Globus pallidus (tissue), 1 donor: ENCODE data around the gene C6orf62.
"Not testable (repeated sequence)": the region's sequence is repeated elsewhere in the genome, so short reads cannot be mapped to it uniquely, and the experiment has no call there.

Experiments
- DNase-seq: peaks from one replicate; pipeline ENCODE4 v3.0.0-alpha.2; 2015; ENCODE audit warnings: low spot score

Gene C6orf62

DNA sequence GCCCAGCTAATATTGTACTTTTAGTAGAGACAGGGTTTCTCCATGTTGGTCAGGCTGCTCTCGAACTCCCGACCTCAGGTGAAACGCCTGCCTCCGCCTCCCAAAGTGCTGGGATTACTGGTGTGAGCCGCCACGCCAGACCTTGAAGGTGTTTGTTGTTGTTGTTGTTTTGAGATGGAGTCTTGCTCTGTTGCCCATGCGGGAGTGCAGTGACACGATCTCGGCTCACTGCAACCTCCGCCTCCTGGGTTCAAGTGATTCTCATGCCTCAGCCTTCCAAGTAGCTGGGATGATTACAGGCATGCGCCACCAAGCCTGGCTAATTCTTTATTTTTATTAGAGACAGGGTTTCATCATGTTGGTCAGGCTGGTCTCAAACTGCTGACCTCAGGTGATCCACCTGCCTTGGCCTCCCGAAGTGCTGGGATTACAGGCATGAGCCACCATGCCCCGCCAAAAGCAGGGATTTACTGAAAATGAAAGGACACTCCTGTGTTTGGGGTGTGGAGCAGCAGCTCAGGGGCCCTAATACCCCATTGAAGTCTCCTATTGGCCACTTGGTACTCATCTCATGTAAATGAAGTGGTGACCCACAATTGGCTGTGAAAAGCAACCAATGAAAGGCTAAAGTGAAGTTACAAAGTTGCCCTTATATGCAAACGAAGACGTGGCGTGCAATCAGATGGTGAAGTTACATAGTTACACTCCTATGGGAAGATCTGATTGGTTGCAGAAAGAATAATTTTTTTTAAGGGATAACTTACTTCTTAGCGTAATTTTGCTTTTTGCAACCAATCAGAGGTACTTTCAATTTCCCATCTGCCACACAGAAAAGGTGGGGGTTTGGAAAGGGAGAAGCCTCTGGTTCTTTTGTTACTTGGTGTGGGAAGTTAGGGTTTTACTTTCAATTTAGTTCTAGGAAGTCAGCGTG, 50.6 kb downstream of the C6orf62 start:
- DNase-seq, result peak; percentile 16

DNA sequence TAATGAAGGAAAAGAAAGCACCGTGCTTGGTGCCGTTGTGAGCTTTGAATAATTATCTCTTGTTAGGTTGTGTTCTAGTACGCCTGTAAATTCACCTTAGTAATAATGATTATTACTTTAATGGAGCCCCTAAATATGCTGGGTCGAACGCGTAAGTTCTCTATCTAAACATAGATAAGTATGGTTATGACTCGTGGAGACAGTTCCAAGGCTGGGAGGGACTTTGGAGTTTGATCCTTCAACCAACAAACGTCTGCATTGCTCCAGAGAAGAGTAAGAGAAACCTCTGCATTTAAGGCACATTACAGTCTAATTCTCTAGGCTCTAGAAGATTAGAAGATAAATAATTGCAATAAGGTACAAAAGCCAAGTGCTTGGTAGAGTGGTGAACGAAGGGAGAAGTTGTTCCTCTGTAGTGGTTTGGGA, 51.6 kb downstream of the C6orf62 start:
- peak; percentile 18 for DNase-seq

DNA sequence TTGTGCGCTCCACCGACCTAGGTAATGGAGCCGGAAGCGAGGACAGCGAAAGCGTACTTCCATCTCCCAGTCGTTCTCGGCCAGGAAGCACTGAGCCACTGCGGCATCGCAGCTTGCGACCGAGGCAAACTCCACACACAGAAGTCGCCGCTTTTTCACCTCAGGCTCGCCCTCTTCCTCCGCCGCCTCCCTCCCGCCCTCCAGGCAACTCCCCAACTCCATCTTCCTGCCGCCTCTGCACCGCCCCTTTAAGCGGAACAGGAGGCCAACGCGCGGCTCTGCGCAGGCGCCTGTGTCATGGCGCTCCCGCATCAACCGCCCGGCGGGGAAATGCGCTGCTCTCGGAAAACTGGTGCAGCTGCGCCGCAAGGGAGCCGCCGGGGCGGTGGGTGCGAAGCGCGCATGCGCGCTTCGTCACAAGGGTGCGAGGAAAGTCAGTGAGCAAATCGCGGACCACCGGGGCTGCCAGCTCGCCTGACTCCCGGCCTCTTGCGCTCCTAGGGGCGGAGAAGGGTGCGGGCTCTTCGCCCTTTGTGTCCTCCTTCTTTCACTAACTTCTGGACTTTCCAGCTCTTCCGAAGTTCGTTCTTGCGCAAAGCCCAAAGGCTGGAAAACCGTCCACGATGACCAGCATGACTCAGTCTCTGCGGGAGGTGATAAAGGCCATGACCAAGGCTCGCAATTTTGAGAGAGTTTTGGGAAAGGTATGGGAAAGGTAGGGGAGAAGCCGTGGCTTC, 52.1 kb downstream of the C6orf62 start, which contains the start of the genes ACOT13 and TDP2:
Gene ACOT13, plus strand, starts transcription at position 437 of the 737 bp plus-strand sequence. Its CDS starts 187 bp downstream, at position 624.
Gene TDP2, minus strand, starts transcription at position 259 of the 737 bp plus-strand sequence. Its CDS starts 37 bp downstream, at position 222.
- DNase-seq, result peak; percentile 94

DNA sequence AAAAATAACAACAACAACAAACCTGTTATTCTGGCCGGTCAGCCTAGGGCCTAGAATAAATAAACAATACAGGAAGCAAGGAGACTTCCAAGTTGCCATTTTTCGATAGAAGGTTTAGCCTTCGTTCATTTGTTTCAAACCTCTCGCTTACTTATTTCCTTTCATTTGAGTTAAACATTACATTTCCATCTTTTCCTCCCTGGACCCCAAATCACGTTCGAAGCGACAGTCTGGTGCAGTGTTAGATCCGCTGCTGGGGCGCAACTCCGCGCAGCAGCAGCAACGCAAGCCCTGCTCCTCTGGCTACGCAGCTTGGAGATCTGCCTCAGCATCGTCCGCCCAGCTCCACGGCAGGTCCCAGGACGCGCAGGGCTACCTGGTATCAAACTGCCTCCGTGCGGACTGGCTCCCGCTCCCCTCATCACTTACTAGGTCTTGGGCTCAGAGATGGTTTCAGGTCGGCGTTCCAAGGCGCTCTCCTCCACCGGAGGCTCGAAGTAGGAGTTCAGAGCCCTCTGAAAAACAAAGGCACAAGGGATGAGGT, 52.8 kb downstream of the C6orf62 start:
- no peak for DNase-seq

GRCh38 chr6:24664046-24664987, 54.6 kb downstream of the C6orf62 start:
- DNase-seq, result no peak

DNA sequence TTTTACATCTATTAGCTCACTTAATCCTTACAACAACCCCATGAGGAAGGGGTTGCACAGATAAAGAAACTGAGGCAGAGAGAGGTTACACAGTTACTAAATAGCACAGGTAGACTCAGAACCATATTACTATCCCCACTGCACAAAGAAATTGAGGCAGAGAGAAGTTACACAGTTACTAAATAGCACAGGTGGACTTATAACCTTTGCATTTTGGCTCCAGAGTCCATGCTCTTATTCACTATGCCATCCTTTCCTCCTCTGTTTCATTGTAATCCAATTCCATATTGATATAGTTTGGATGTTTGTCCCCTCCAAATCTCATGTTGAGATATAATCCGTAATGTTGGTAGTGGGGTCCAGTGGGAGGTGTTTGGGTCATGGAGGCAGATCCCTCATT, 55.8 kb downstream of the C6orf62 start:
- DNase-seq, result no peak

DNA sequence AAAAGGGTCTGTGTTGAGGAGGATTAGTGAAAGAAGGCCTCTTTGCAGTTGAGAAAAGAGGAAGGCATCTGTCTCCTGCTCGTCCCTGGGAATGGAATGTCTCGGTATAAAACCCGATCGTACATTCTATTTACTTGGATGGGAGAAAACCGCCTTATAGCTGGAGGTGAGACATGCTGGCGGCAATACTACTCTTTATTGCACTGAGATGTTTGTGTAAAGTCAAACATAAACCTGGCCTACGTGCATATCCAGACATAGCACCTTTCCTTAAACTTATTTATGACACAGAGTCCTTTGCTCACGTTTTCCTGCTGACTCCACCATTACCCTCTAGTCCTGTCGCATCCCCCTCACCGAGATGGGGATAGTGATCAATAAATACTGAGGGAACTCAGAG, 56.7 kb downstream of the C6orf62 start:
- no peak for DNase-seq

- DNase-seq, result not testable (repeated sequence)
Observed at GRCh38 chr6:24661759-24662158, 57.2 kb downstream of the C6orf62 start.

DNA sequence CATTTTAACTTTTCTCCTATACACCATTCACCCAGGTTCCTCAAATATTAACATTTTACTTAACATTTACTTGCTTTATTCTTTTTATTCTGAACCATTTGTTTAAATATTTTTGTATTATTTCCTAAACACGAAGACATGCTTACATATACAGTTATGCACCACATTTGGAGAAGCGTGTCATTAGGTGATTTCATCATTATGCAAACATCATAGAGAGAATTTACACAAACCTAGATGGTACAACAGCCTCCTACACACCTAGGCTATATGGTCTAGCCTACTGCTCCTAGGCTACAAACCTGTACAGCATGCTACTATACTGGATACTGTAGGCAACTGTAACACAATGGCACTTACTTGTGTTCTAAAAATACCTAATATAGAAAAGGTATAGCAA, 58.8 kb downstream of the C6orf62 start:
- DNase-seq, result no peak

DNA sequence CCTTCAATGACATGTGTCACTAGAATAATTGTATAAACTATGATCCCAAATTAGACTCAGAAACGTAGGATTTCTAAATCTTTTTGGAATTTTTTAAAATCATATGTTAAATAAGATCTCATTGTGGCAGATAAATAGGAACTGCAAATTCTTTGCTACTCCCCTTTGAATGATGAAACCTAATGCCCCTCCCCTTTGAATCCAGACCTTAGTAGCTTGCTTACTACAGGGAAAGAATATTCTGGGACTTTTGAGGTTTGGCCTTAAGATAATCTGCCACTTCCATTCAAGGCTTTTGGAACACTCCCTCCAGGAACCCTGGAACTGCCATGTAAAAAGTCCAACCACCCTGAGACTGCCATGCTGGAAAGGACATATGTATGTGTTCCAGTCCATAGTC, 59.4 kb downstream of the C6orf62 start:
- no peak for DNase-seq

DNA sequence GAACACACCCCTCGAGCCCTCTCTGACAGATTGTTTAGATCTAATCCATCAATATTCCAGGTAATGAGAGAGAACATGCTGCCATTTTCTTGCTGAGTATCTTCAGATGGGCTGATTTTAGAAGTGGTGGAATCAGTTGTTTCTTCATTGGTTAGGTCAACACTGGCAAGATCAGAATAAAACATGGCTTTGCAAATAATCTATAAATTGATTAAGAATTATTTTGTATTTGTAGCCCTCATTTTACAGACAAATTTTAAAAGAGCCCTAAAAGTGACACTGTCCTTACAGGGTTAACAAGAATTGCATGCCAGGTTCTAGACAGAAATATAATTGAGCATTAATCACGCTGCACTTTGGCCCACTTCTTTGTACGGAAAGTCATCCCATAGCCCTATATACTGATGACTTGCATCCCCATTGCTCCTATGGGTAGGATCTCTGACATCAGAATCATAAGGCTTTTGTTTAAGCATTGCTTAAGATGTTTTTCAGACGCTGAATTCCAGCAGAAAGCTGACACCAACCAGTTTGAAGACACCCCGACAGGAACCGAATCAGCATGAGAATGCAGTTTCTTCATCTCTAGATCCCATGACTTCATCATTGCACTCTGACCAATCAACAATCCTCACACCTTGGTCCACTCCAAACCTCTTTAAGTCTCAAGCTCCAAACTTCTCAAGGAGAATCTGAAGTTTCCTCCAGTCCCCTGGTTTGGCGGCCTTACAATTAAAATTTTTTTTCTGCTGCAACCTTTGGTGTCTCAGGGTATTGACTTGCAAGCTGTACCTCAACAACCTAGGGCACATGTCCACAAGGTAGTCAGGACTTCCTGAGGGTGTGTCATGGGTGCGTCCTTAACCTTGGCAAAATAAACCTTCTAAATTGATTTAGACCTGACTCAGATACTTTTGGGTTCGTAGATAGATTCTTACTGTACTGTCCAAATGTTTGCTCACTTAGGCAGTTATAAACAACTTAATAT, 60.1 kb downstream of the C6orf62 start:
- no peak for DNase-seq

- DNase-seq, result no peak
Observed at GRCh38 chr6:24655215-24655614, 63.7 kb downstream of the C6orf62 start.
